Naive thymus-derived CD4-positive, alpha-beta T cell (primary cell): ENCODE data around the gene GNB3. TPM values are rescaled to one million over a fixed set of nuclear protein-coding genes. Genes with fewer than 3 reads are reported as not detected.
A peak's percentile ranks its signal among the peaks of the same experiment; 100 is the strongest.

Source experiments
- ATAC-seq: fragments of 150-1000 bp; cut with Tn5 transposase; 2 replicates; pipeline ENCODE4 v1.10.0; 2021; ENCODE audit warnings: mild to moderate bottlenecking, moderate library complexity
- CTCF ChIA-PET: fragments of 350-600 bp; sonication (Branson Sonifier 250); formaldehyde crosslinking; loops from one replicate; lab custom pipeline; 2021; ENCODE audit warnings: antibody characterized with exemption; lab: Charles Lee
- POLR2A ChIA-PET: fragments of 350-600 bp; sonication (Branson Sonifier 250); formaldehyde crosslinking; loops from one replicate; lab custom pipeline; 2021; ENCODE audit warnings: antibody characterized with exemption, inconsistent platforms; lab: Charles Lee
- DNase-seq, 9 donors: peaks; one replicate each; pipeline versions ENCODE4 v3.0.0 to v3.0.0-alpha.2; 2020 to 2022; ENCODE audit warnings: mixed read lengths in 1 of 9
- H3K27ac ChIP-seq: one replicate; pipeline ENCODE4 v1.7.0; 2013; ENCODE audit warnings: mild to moderate bottlenecking, low read depth, low read length, moderate library complexity
- H3K27me3 ChIP-seq, 2 donors: one replicate each; pipeline ENCODE4 v1.7.0; 2013; ENCODE audit warnings: low read length in 2 of 2, mild to moderate bottlenecking in 2 of 2, moderate library complexity in 2 of 2; ENCODE audit not compliant: control insufficient read depth in 2 of 2, insufficient read depth in 2 of 2
- H3K36me3 ChIP-seq, 3 experiments: 1 replicate in 2 of 3; 2 replicates in 1 of 3; pipeline ENCODE4 v1.7.0; 2013; ENCODE audit warnings: low read length in 3 of 3, mild to moderate bottlenecking in 3 of 3, moderate library complexity in 1 of 3; ENCODE audit not compliant: insufficient read depth in 3 of 3, control insufficient read depth in 2 of 3
- H3K4me1 ChIP-seq, 2 donors: one replicate each; pipeline ENCODE4 v1.7.0; 2013; ENCODE audit warnings: low read length in 2 of 2, mild to moderate bottlenecking in 2 of 2, moderate library complexity in 1 of 2; ENCODE audit not compliant: control insufficient read depth in 2 of 2, insufficient read depth in 2 of 2
- H3K4me3 ChIP-seq: 2 replicates; pipeline ENCODE4 v1.7.0; 2013; ENCODE audit warnings: mild to moderate bottlenecking, low read length
- H3K9me3 ChIP-seq, 3 experiments: 1 replicate in 2 of 3; 2 replicates in 1 of 3; pipeline ENCODE4 v1.7.0; 2013; ENCODE audit warnings: low read length in 3 of 3; ENCODE audit not compliant: control insufficient read depth in 2 of 3
- H3K27ac Mint-ChIP-seq, 9 donors: one replicate each; pipeline ENCODE4 v1.8.0; 2020 to 2022; ENCODE audit warnings: mixed read lengths in 9 of 9, mild to moderate bottlenecking in 8 of 9, moderate library complexity in 5 of 9, inconsistent platforms in 2 of 9
- H3K27me3 Mint-ChIP-seq, 5 donors: one replicate each; pipeline ENCODE4 v1.8.0; 2021 to 2022; ENCODE audit warnings: mixed read lengths in 5 of 5, mild to moderate bottlenecking in 1 of 5
- H3K36me3 Mint-ChIP-seq, 5 donors: one replicate each; pipeline ENCODE4 v1.8.0; 2020 to 2022; ENCODE audit warnings: mixed read lengths in 5 of 5, mild to moderate bottlenecking in 3 of 5, inconsistent platforms in 1 of 5
- H3K4me1 Mint-ChIP-seq, 7 donors: one replicate each; pipeline ENCODE4 v1.8.0; 2020 to 2022; ENCODE audit warnings: mixed read lengths in 7 of 7, mild to moderate bottlenecking in 3 of 7, inconsistent platforms in 1 of 7
- H3K4me3 Mint-ChIP-seq, 10 donors: one replicate each; pipeline ENCODE4 v1.8.0; 2020 to 2022; ENCODE audit warnings: mild to moderate bottlenecking in 10 of 10, mixed read lengths in 10 of 10, moderate library complexity in 6 of 10, inconsistent platforms in 2 of 10
- H3K9me3 Mint-ChIP-seq, 11 donors: one replicate each; pipeline ENCODE4 v1.8.0; 2020 to 2022; ENCODE audit warnings: mixed read lengths in 11 of 11, mild to moderate bottlenecking in 4 of 11, inconsistent platforms in 1 of 11, moderate library complexity in 1 of 11
- intact Hi-C, 2 donors: fragments of 100-400 bp; cut with micrococcal nuclease; formaldehyde crosslinking; loops; one replicate each; pipeline ENCODE4 v1.15.1; 2023
- polyA plus RNA-seq, 2 donors: library from polyadenylated mRNA; unstranded; fragments of 300-500 nt; fragmentation: Illumina TruSeq; gene quantifications; one replicate each; pipeline ENCODE4 v1.2.3, GENCODE V29; 2021
- total RNA-seq, 6 experiments: library from RNA in 5 of 6; stranded (reverse) in 5 of 6; gene quantifications; 1 replicate in 5 of 6; 2 replicates in 1 of 6; pipeline ENCODE4 v1.2.3 and lab custom pipeline; 2021 to 2026

GNB3 gene
- total and polyA plus RNA-seq, 7 experiments from 2014 or later: 0.23 to 11.8 (median 2.5) TPM; not detected in 1

GRCh38 chr12:6851921-6852650 lies 11.4 kb downstream of the GNB3 start, which contains the start of gene USP5:
Gene USP5 (plus strand): TSS chr12:6852150. CDS start chr12:6852180, 30 bp downstream.
- Mint-ChIP-seq H3K4me1 (peaks cover 12 to 38% (median 28%) of the 10 kb centered on the region in 7 donors), H3K9me3 (no peaks in the 10 kb centered on the region), H3K36me3 (peaks cover 0 to 23% (median 0%) of the 10 kb centered on the region in 5 donors), H3K4me3 (peak within 1 kb of the TSS; percentile 89 to 100 (median 94)), H3K27ac (peak within 1 kb of the TSS; percentile 89 to 99 (median 97)), H3K27me3 (no peaks in the 10 kb centered on the region)
- peak; percentile 87 to 100 (median 99) for DNase-seq
- H3K36me3 ChIP-seq: peaks cover 4 to 21% (median 8%) of the 10 kb centered on the region in 3 experiments
- H3K4me1 ChIP-seq: peaks cover 16 to 18% of the 10 kb centered on the region in 2 donors
- peak; percentile 87 for ATAC-seq
- intact Hi-C loops: loop anchor here (1.0 to 5.0 kb wide), 25 partner anchors 15 to 382 kb away; partner anchors contain the start of genes CHD4 (in 2 of the 2), COPS7A (in 2 of the 2), EMG1 (in 2 of the 2) and ING4 (in 2 of the 2)
- ChIA-PET CTCF (interaction anchor here (0.6 to 5.3 kb wide), 17 partner anchors 13 to 256 kb away, joined by 3 to 40 read pairs (median 5); partner anchors contain the start of genes COPS7A, MLF2, SPSB2 and TPI1), POLR2A (interaction anchor here (0.6 to 4.4 kb wide), 42 partner anchors 9 to 1229 kb away, joined by 3 to 90 read pairs (median 4); partner anchors contain the start of genes C12orf57, CD4, COPS7A and ENO2)
- peak within 1 kb of the TSS; percentile 85 for H3K27ac ChIP-seq
- H3K9me3 ChIP-seq: no peaks in the 10 kb centered on the region
- H3K4me3 ChIP-seq: peak within 1 kb of the TSS; percentile 87
- H3K27me3 ChIP-seq: no peaks in the 10 kb centered on the region

GRCh38 chr12:6852651-6853354 lies 12.1 kb downstream of the GNB3 start:
- H3K4me3 ChIP-seq: peak overlapping the region; percentile 87
- Mint-ChIP-seq H3K27ac (peak overlapping the region; percentile 89 to 99 (median 97)), H3K27me3 (no peaks in the 10 kb centered on the region), H3K36me3 (peaks cover 7 to 23% (median 7%) of the 10 kb centered on the region in 5 donors), H3K4me1 (peaks cover 18 to 36% (median 31%) of the 10 kb centered on the region in 7 donors), H3K4me3 (peak overlapping the region; percentile 89 to 100 (median 94)), H3K9me3 (no peaks in the 10 kb centered on the region)
- intact Hi-C loops: loop anchor here (1.0 to 5.0 kb wide), 22 partner anchors 14 to 360 kb away; partner anchors contain the start of genes CHD4 (in 2 of the 2), COPS7A (in 2 of the 2), EMG1 (in 2 of the 2) and ING4 (in 2 of the 2)
- ChIA-PET POLR2A (interaction anchor here (0.6 to 4.4 kb wide), 29 partner anchors 8 to 1228 kb away, joined by 3 to 90 read pairs (median 9); partner anchors contain the start of genes C12orf57, CD4, COPS7A and MLF2), CTCF (interaction anchor here (0.6 to 5.3 kb wide), 11 partner anchors 12 to 499 kb away, joined by 3 to 40 read pairs (median 5); partner anchors contain the start of genes MLF2, SPSB2 and TPI1)
- DNase-seq (peak in 8 of 9 donors; percentile 38 to 73 (median 53)), ATAC-seq (no peak)
- H3K27ac ChIP-seq: peak overlapping the region; percentile 70
- H3K36me3 ChIP-seq: peaks cover 10 to 29% (median 11%) of the 10 kb centered on the region in 3 experiments
- H3K9me3 ChIP-seq: no peaks in the 10 kb centered on the region
- H3K27me3 ChIP-seq: no peaks in the 10 kb centered on the region
- peaks cover 16 to 18% of the 10 kb centered on the region in 2 donors for H3K4me1 ChIP-seq

GRCh38 chr12:6853626-6854025 lies 12.9 kb downstream of the GNB3 start:
- peaks cover 16 to 18% of the 10 kb centered on the region in 2 donors for H3K4me1 ChIP-seq
- no peaks in the 10 kb centered on the region for H3K27me3 ChIP-seq
- intact Hi-C loops: loop anchor here in 1 of 2 donors (5.0 kb wide), 2 partner anchors 254 to 334 kb away; partner anchors contain the start of genes C1RL and PEX5
- no peaks in the 10 kb centered on the region for H3K9me3 ChIP-seq
- Mint-ChIP-seq H3K4me1 (peaks cover 18 to 36% (median 31%) of the 10 kb centered on the region in 7 donors), H3K9me3 (no peaks in the 10 kb centered on the region), H3K36me3 (peaks cover 9 to 26% (median 11%) of the 10 kb centered on the region in 5 donors), H3K4me3 (peak overlapping the region; percentile 89 to 100 (median 94)), H3K27ac (peak overlapping the region; percentile 70 to 99 (median 96)), H3K27me3 (no peaks in the 10 kb centered on the region)
- CTCF ChIA-PET: interaction anchor here (1.1 to 5.3 kb wide), 4 partner anchors 15 to 101 kb away, joined by 3 to 40 read pairs (median 18); partner anchors contain the start of genes MLF2, SPSB2 and TPI1
- DNase-seq: no peak
- peak overlapping the region; percentile 70 for H3K27ac ChIP-seq
- no peak overlapping the region for H3K4me3 ChIP-seq
- H3K36me3 ChIP-seq: peaks cover 13 to 37% (median 18%) of the 10 kb centered on the region in 3 experiments
- no peak for ATAC-seq
- POLR2A ChIA-PET: interaction anchor here (0.8 to 4.4 kb wide), 17 partner anchors 12 to 164 kb away, joined by 3 to 90 read pairs (median 12); partner anchors contain the start of genes C12orf57, COPS7A, P3H3 and RNU7-1

- H3K4me1 Mint-ChIP-seq: peaks cover 18 to 36% (median 31%) of the 10 kb centered on the region in 7 donors
- Histone ChIP-seq H3K36me3 (peaks cover 17 to 41% (median 22%) of the 10 kb centered on the region in 3 experiments), H3K27me3 (no peaks in the 10 kb centered on the region), H3K9me3 (no peaks in the 10 kb centered on the region), H3K4me3 (no peak overlapping the region), H3K27ac (peak overlapping the region; percentile 70), H3K4me1 (peaks cover 16 to 18% of the 10 kb centered on the region in 2 donors)
- intact Hi-C loops: loop anchor here in 1 of 2 donors (5.0 kb wide), 2 partner anchors 253 to 333 kb away; partner anchors contain the start of genes C1RL and PEX5
- POLR2A ChIA-PET: interaction anchor here (0.6 to 4.4 kb wide), 10 partner anchors 12 to 157 kb away, joined by 3 to 90 read pairs (median 4); partner anchors contain the start of genes SPSB2 and TPI1
- ATAC-seq: no peak
- peak overlapping the region in 7 of 9 donors; percentile 25 to 98 (median 95) for H3K27ac Mint-ChIP-seq
- peak overlapping the region in 7 of 10 donors; percentile 29 to 98 (median 92) for H3K4me3 Mint-ChIP-seq
- peaks cover 9 to 30% (median 11%) of the 10 kb centered on the region in 5 donors for H3K36me3 Mint-ChIP-seq
- H3K27me3 Mint-ChIP-seq: no peaks in the 10 kb centered on the region
- CTCF ChIA-PET: interaction anchor here (1.1 to 5.3 kb wide), 3 partner anchors 14 to 19 kb away, joined by 5 to 40 read pairs (median 31); partner anchors contain the start of genes SPSB2 and TPI1
- H3K9me3 Mint-ChIP-seq: no peaks in the 10 kb centered on the region
- DNase-seq: no peak
Observed at GRCh38 chr12:6854036-6854435, 13.3 kb downstream of the GNB3 start.

GRCh38 chr12:6855322-6855721 lies 14.6 kb downstream of the GNB3 start:
- peaks cover 25 to 52% (median 32%) of the 10 kb centered on the region in 3 experiments for H3K36me3 ChIP-seq
- peaks cover 9 to 35% (median 13%) of the 10 kb centered on the region in 5 donors for H3K36me3 Mint-ChIP-seq
- H3K27ac Mint-ChIP-seq: peak overlapping the region in 1 of 9 donors; percentile 75

More at GRCh38 chr12:6855322-6855721, 14.6 kb downstream of the GNB3 start:
- peaks cover 18 to 36% (median 29%) of the 10 kb centered on the region in 7 donors for H3K4me1 Mint-ChIP-seq
- no peak overlapping the region for H3K4me3 ChIP-seq
- POLR2A ChIA-PET: interaction anchor here (0.7 to 2.4 kb wide), 3 partner anchors 17 to 213 kb away, joined by 3 to 8 read pairs (median 4); partner anchors contain the start of genes SPSB2 and ZNF384
- DNase-seq: no peak
- intact Hi-C loops: no loop called here
- no peaks in the 10 kb centered on the region for H3K9me3 ChIP-seq
- no peaks in the 10 kb centered on the region for H3K27me3 ChIP-seq
- ATAC-seq: no peak
- H3K27ac ChIP-seq: no peak overlapping the region
- peaks cover 16 to 18% of the 10 kb centered on the region in 2 donors for H3K4me1 ChIP-seq
- CTCF ChIA-PET: interaction anchor here (0.7 to 5.3 kb wide), 2 partner anchors 14 to 17 kb away, joined by 4 to 40 read pairs; partner anchors contain the start of gene SPSB2
- H3K4me3 Mint-ChIP-seq: no peak overlapping the region
- no peaks in the 10 kb centered on the region for H3K9me3 Mint-ChIP-seq
- no peaks in the 10 kb centered on the region for H3K27me3 Mint-ChIP-seq
